HG02759 (cell line): ENCODE measurements around the gene IL24.

Experiments used
- ATAC-seq: cut with Tn5 transposase; IDR thresholded peaks from one replicate; pipeline ENCODE4 v1.9.1; 2021; ENCODE audit warnings: mild to moderate bottlenecking, moderate library complexity; ENCODE audit not compliant: unreplicated experiment

Gene IL24

GRCh38 chr1:206903687-206904086, 6.4 kb downstream of the IL24 start:
- no peak for ATAC-seq

GRCh38 chr1:206904423-206905142, 7.3 kb downstream of the IL24 start:
- ATAC-seq: no peak

DNA sequence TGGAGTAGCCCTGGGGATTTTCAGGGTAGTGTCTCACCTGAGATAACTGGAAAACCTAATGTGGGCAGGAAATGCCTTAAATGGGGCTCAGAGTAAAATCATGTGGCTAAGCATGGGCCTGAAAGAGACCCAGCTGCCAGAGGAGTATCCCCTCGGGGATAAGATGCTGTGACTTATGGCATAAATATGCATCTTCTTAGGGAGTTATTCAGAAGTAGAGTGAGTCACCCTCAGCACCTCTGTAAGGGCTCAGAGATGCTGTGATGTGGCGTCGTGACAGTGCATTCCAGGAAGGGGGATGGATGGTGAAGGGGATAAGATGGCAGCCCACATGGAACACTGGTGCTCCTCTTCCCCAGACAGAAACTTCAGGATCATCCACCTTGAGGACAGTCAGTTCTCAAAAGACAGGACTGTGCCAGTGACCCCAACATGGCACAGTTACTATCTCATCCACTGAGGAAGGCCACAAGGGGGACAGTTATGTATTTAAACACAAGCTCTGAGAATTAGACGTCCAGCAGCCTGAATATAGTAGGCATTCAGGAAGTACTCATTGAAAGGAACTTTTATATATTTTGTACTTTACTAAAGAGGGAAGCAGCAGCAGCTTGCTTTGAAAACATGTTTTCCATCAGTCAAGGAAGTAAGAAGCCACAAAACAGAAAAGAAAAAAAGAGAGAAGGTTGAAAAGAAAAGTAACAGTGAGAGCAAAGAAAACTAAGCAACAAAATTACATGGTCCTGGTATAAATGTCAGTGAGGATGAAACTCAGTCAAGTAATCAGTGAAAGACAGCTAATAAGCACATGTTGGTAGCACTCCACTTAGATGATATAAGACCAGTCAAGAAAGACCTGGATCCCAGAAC, 8.3 kb downstream of the IL24 start:
- peak; percentile 78 for ATAC-seq

- no peak for ATAC-seq
Measured at GRCh38 chr1:206907304-206907991, 10.2 kb downstream of the IL24 start.

DNA sequence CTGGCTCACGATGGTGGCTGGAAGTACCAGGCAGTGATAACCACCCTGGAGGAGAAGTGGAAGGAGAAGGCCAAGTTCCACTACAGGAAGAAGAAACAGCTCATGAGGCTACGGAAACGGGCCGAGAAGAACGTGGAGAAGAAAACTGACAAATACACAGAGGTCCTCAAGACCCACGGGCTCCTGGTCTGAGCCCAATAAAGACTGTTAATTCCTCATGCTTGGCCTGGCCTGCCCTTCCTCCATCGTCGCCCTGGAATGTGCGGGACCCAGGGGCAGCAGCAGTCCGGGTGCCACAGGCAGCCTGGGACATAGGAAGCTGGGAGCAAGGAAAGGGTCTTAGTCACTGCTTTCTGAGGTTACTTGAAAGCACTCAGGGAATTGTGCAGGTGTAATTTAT, 10.8 kb downstream of the IL24 start:
- no peak for ATAC-seq

GRCh38 chr1:206909161-206909882, 12.1 kb downstream of the IL24 start:
- ATAC-seq: no peak

- no peak for ATAC-seq
Measured at GRCh38 chr1:206909883-206910318, 12.7 kb downstream of the IL24 start.

GRCh38 chr1:206911064-206911663, 13.9 kb downstream of the IL24 start:
- no peak for ATAC-seq

GRCh38 chr1:206912445-206913095, 15.3 kb downstream of the IL24 start:
- peak; percentile 54 for ATAC-seq

GRCh38 chr1:206913766-206914537, 16.7 kb downstream of the IL24 start:
- ATAC-seq: no peak

DNA sequence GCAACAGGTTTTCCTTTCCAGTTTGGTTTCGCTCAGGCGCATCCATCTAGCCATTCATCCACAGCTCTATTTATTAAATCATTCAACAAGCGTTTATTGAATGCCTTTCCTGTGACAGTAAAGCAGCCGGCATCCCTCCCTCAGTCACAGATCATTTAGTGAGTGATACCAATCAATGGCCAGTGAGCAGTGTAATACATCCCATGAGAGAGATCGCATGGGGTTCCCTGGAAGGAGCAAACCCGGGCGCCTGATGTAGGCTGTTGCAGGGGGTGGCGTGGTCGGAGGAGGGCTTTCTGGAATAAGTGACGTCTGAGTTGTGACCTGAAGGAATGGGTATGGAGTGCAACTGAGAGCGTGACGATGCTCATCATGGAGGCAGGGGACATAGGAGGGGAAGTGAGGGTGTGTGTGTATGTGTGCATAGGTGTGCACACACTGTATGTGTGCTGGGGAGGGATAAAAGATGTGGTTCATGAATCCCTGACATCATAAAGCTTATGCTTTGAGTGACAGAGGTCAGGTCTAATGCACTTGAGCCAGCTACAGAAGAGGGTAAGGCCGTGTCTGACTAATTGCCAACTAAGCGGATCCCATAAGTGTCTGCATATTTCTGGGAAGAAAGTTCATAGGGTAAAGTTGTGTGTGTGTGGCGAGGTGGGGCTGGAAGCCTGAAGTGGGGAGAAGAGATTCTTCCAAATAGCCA, 17.9 kb downstream of the IL24 start:
- ATAC-seq: no peak

DNA sequence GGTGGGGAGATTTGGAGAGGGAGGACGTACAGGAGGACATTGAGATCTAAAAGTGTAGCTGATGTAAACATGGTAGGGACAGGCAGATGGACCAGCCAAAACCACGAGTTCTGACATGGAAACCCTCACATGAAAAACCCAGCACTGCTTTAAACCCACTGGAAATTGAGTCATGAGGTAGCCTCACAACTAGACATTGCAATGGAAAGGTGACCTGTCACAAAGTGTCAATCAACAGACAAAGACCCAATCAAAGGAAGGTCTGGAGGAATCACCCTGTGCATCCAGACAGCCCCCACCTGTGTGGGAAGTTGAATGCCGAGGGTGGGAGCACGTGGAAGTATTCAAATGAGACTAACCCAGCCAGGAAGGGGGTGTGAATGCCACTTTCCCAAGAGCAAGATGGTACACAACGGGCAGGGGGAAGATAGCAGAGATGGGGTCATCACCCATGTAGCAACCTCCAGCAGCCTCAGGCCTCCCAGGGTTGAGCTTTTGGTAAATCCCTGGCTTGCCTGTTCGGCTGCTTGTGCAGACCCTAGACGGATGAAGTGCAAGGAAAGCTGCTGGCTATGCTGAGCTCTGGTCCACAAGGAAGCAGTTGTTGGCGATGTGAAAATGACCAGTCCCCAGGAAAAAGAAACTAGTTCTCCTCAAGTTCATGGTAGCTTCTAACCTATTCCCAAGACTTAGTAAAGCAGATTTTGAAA, 18.9 kb downstream of the IL24 start:
- ATAC-seq: no peak

DNA sequence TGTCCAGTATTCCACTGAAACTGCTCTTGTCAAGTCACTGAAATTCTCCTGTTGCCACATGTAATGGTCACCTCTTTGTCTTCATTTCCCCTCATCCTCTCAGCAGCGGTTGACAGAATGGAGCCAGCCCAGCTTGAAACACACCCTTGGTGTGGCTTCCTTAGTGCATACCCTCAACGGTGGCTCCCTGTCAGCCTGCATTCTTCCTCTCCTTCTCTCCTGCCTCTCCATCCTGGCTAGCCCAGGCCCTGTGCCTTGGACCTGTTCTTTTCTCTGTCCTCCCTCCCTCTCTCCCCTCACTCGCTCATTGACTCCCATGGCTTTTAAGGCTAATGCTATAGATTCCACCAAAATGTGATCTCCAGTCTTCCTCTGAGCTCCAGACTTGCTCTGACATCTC, 20.8 kb downstream of the IL24 start:
- ATAC-seq: no peak

DNA sequence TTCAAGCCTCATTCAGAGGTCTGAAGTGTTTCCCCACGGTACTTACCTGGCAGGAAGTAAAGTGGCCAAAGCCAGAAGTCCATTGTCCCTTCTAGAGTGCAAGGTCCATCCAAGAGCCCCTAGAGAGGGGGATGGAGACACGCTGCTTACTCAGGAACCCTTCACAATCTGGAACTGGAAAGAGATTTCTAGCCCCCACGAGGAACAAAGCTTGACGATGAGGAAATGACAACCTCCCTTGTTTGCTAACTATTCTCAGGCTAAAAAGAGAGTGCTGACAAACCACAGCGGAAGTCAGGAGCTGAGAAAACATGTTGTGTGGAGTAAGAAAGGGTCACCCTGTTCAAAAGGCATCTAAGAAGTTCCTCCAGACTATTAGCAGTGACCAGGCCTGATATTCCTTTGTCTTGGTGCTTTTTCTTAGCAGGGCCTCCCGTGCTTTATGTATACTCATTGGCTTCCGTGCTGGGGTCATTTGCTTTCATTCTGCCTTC, 24.6 kb downstream of the IL24 start, which contains the start of gene FCMR:
FCMR (minus strand) TSS at position 170 of the 494 bp plus-strand sequence; CDS start at position 83, 87 bp downstream.
- no peak for ATAC-seq

DNA sequence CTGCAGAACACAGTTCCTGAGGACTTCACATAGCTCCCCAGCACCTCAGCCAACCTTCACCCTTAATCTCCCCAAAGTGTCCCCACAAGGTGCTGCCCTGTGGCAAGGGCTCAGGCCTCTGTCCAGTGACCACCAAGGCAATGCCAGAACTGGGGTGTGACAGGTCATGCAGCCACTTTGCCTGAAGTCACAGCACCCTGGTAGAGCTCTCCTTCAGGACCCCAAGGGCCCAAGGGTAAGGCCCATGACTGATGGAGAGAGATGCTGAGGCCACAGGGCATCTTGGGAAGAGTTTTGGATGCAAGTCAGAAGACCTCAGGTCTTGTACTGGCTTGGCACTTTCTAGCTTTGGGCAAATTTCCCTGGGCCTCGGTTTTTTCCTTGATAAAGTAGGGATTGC, 25.3 kb downstream of the IL24 start:
- ATAC-seq: no peak

GRCh38 chr1:206923009-206923960, 26.0 kb downstream of the IL24 start:
- ATAC-seq: peak; percentile 58
